Skeletal muscle tissue (tissue), 4 donors: ENCODE results near the gene HSPH1. TPM values are rescaled to one million over a fixed set of nuclear protein-coding genes. Genes with fewer than 3 reads are reported as not detected.

Experiments used
- H3K27ac ChIP-seq: one replicate; pipeline ENCODE4 v1.7.0; 2013; ENCODE audit warnings: mild to moderate bottlenecking, low read depth, low read length, inconsistent platforms
- H3K27me3 ChIP-seq, 3 donors: one replicate each; pipeline ENCODE4 v1.7.0; 2013; ENCODE audit warnings: low read length in 3 of 3; ENCODE audit not compliant: control insufficient read depth in 3 of 3, insufficient read depth in 3 of 3
- H3K36me3 ChIP-seq, 3 donors: one replicate each; pipeline ENCODE4 v1.7.0; 2013; ENCODE audit warnings: low read length in 3 of 3; ENCODE audit not compliant: control insufficient read depth in 3 of 3, insufficient read depth in 3 of 3
- H3K4me1 ChIP-seq, 3 donors: one replicate each; pipeline ENCODE4 v1.7.0; 2013; ENCODE audit warnings: low read length in 3 of 3, mild to moderate bottlenecking in 3 of 3; ENCODE audit not compliant: control insufficient read depth in 3 of 3, insufficient read depth in 3 of 3
- H3K4me3 ChIP-seq, 3 donors: one replicate each; pipeline ENCODE4 v1.7.0; 2013; ENCODE audit warnings: low read length in 3 of 3
- H3K9ac ChIP-seq, 3 donors: one replicate each; pipeline ENCODE4 v1.7.0; 2013; ENCODE audit warnings: low read length in 3 of 3, mild to moderate bottlenecking in 3 of 3, moderate library complexity in 2 of 3, low read depth in 1 of 3
- H3K9me3 ChIP-seq, 3 donors: one replicate each; pipeline ENCODE4 v1.7.0; 2013; ENCODE audit warnings: low read length in 3 of 3; ENCODE audit not compliant: control insufficient read depth in 3 of 3
- total RNA-seq: library from RNA; depleted of rRNA; stranded (reverse); fragments of >200 nt; gene quantifications from one replicate; pipeline ENCODE4 v1.2.3, GENCODE V29; 2014
- donor health status: Osteomylitis.

Gene HSPH1
- total RNA-seq, 1 donor from 2014 or later, result 35.0 TPM

- H3K4me3 ChIP-seq, result no peak overlapping the region
- no peak overlapping the region for H3K27ac ChIP-seq
- H3K9ac ChIP-seq, result no peak overlapping the region
- H3K36me3 ChIP-seq, result peaks cover 5 to 58% (median 42%) of the 10 kb centered on the region in 3 donors
- H3K4me1 ChIP-seq, result no peaks in the 10 kb centered on the region
- H3K27me3 ChIP-seq, result no peaks in the 10 kb centered on the region
- H3K9me3 ChIP-seq, result no peaks in the 10 kb centered on the region
Measured at GRCh38 chr13:31138515-31138914, 23.2 kb downstream of the HSPH1 start.

GRCh38 chr13:31136724-31137123 lies 25.0 kb downstream of the HSPH1 start:
- no peak overlapping the region for H3K9ac ChIP-seq
- peaks cover 5 to 47% (median 36%) of the 10 kb centered on the region in 3 donors for H3K36me3 ChIP-seq
- no peaks in the 10 kb centered on the region for H3K9me3 ChIP-seq
- H3K27ac ChIP-seq, result no peak overlapping the region
- H3K4me3 ChIP-seq, result no peak overlapping the region
- H3K27me3 ChIP-seq, result no peaks in the 10 kb centered on the region
- H3K4me1 ChIP-seq, result no peaks in the 10 kb centered on the region

GRCh38 chr13:31134039-31134711 lies 27.5 kb downstream of the HSPH1 start:
- peaks cover 5 to 36% (median 26%) of the 10 kb centered on the region in 3 donors for H3K36me3 ChIP-seq
- H3K4me3 ChIP-seq, result no peak overlapping the region
- peaks cover 0 to 6% (median 0%) of the 10 kb centered on the region in 3 donors for H3K27me3 ChIP-seq
- no peak overlapping the region for H3K9ac ChIP-seq
- H3K4me1 ChIP-seq, result no peaks in the 10 kb centered on the region
- H3K27ac ChIP-seq, result no peak overlapping the region
- no peaks in the 10 kb centered on the region for H3K9me3 ChIP-seq

- H3K4me3 ChIP-seq, result no peak overlapping the region
- no peaks in the 10 kb centered on the region for H3K4me1 ChIP-seq
- H3K27me3 ChIP-seq, result peaks cover 0 to 11% (median 0%) of the 10 kb centered on the region in 3 donors
- no peaks in the 10 kb centered on the region for H3K9me3 ChIP-seq
- H3K27ac ChIP-seq, result no peak overlapping the region
- no peak overlapping the region for H3K9ac ChIP-seq
- H3K36me3 ChIP-seq, result peaks cover 5 to 31% (median 21%) of the 10 kb centered on the region in 3 donors
Measured at GRCh38 chr13:31133621-31134020, 28.1 kb downstream of the HSPH1 start.

- no peak overlapping the region for H3K27ac ChIP-seq
- H3K36me3 ChIP-seq, result peaks cover 0 to 10% (median under 1%) of the 10 kb centered on the region in 3 donors
- H3K9me3 ChIP-seq, result no peaks in the 10 kb centered on the region
- H3K4me1 ChIP-seq, result peaks cover 0 to 2% (median 0%) of the 10 kb centered on the region in 3 donors
- H3K9ac ChIP-seq, result no peak overlapping the region
- no peak overlapping the region for H3K4me3 ChIP-seq
- peaks cover 0 to 13% (median 2%) of the 10 kb centered on the region in 3 donors for H3K27me3 ChIP-seq
Measured at GRCh38 chr13:31131470-31131961, 30.2 kb downstream of the HSPH1 start.

- H3K27ac ChIP-seq, result no peak overlapping the region
- no peak overlapping the region for H3K4me3 ChIP-seq
- no peak overlapping the region for H3K9ac ChIP-seq
- peaks cover 2 to 15% (median 13%) of the 10 kb centered on the region in 3 donors for H3K27me3 ChIP-seq
- H3K36me3 ChIP-seq, result no peaks in the 10 kb centered on the region
- H3K4me1 ChIP-seq, result peaks cover 0 to 2% (median 0%) of the 10 kb centered on the region in 3 donors
- no peaks in the 10 kb centered on the region for H3K9me3 ChIP-seq
Measured at GRCh38 chr13:31129419-31129818, 32.3 kb downstream of the HSPH1 start.

GRCh38 chr13:31124204-31124603 lies 37.5 kb downstream of the HSPH1 start:
- Histone ChIP-seq H3K27me3 (peaks cover 9 to 16% (median 12%) of the 10 kb centered on the region in 3 donors), H3K36me3 (no peaks in the 10 kb centered on the region), H3K4me3 (no peak overlapping the region), H3K9ac (no peak overlapping the region), H3K4me1 (peaks cover 0 to 2% (median 0%) of the 10 kb centered on the region in 3 donors), H3K27ac (no peak overlapping the region), H3K9me3 (no peaks in the 10 kb centered on the region)

GRCh38 chr13:31122544-31123260 lies 39.0 kb downstream of the HSPH1 start:
- H3K27ac ChIP-seq, result no peak overlapping the region
- H3K4me1 ChIP-seq, result no peaks in the 10 kb centered on the region
- H3K4me3 ChIP-seq, result no peak overlapping the region
- H3K27me3 ChIP-seq, result peaks cover 8 to 18% (median 16%) of the 10 kb centered on the region in 3 donors
- no peaks in the 10 kb centered on the region for H3K36me3 ChIP-seq
- H3K9me3 ChIP-seq, result no peaks in the 10 kb centered on the region
- no peak overlapping the region for H3K9ac ChIP-seq

GRCh38 chr13:31122143-31122542 lies 39.6 kb downstream of the HSPH1 start:
- Histone ChIP-seq H3K9ac (no peak overlapping the region), H3K9me3 (no peaks in the 10 kb centered on the region), H3K4me1 (no peaks in the 10 kb centered on the region), H3K27ac (no peak overlapping the region), H3K4me3 (no peak overlapping the region), H3K36me3 (no peaks in the 10 kb centered on the region), H3K27me3 (peaks cover 8 to 18% (median 14%) of the 10 kb centered on the region in 3 donors)
